Spleen (tissue), 11 donors: ENCODE results near the gene KLHL35. TPM values are rescaled to one million over a fixed set of nuclear protein-coding genes. Genes with fewer than 3 reads are reported as not detected.
A peak's percentile ranks its signal among the peaks of the same experiment; 100 is the strongest.

ENCODE experiments used
- DNase-seq: peaks from one replicate; pipeline ENCODE4 v3.0.0-alpha.2; 2020
- H3K27ac ChIP-seq, 8 donors: fragments of 200-600 bp; sonication (generic) in 7 of 8; 1 replicate in 4 of 8; 2 replicates in 4 of 8; pipeline versions ENCODE4 v1.5.0 to v1.8.0; 2016 to 2021; ENCODE audit warnings: inconsistent platforms in 4 of 8, mild to moderate bottlenecking in 4 of 8, moderate library complexity in 1 of 8
- H3K27me3 ChIP-seq, 7 donors: fragments of 200-600 bp; sonication (generic) in 6 of 7; replicated peaks in 1 of 7; 1 replicate in 4 of 7; 2 replicates in 3 of 7; pipeline versions ENCODE4 v1.5.0 to v1.8.0; 2016 to 2021; ENCODE audit warnings: inconsistent platforms in 3 of 7, mild to moderate bottlenecking in 1 of 7
- H3K36me3 ChIP-seq, 6 donors: fragments of 200-600 bp; sonication (generic) in 5 of 6; 1 replicate in 4 of 6; 2 replicates in 2 of 6; pipeline versions ENCODE4 v1.5.0 to v1.8.0; 2016 to 2021; ENCODE audit warnings: inconsistent platforms in 2 of 6
- H3K4me1 ChIP-seq, 6 donors: fragments of 200-600 bp; sonication (generic) in 5 of 6; 1 replicate in 3 of 6; 2 replicates in 3 of 6; pipeline versions ENCODE4 v1.5.0 to v1.8.0; 2016 to 2021; ENCODE audit warnings: inconsistent platforms in 3 of 6
- H3K4me3 ChIP-seq, 8 donors: fragments of 200-600 bp; sonication (generic) in 7 of 8; 1 replicate in 4 of 8; 2 replicates in 4 of 8; pipeline versions ENCODE4 v1.5.0 to v1.8.0; 2016 to 2021; ENCODE audit warnings: inconsistent platforms in 4 of 8, mild to moderate bottlenecking in 4 of 8, moderate library complexity in 2 of 8
- H3K9me3 ChIP-seq, 8 donors: fragments of 200-600 bp; sonication (generic) in 7 of 8; 1 replicate in 4 of 8; 2 replicates in 4 of 8; pipeline versions ENCODE4 v1.5.0 to v1.8.0; 2016 to 2021; ENCODE audit warnings: inconsistent platforms in 4 of 8
- CTCF ChIP-seq, 11 experiments: fragments of 200-600 bp in 7 of 11; fragments of 450-650 bp in 4 of 11; sonication (generic) in 4 of 11; IDR thresholded peaks in 8 of 11; conservative IDR thresholded peaks in 3 of 11; 1 replicate in 7 of 11; 2 replicates in 4 of 11; pipeline versions ENCODE4 v1.4.0 to v1.8.0; 2016 to 2021; ENCODE audit warnings: antibody characterized with exemption in 11 of 11, inconsistent platforms in 4 of 11, mild to moderate bottlenecking in 1 of 11
- POLR2A ChIP-seq, 3 donors: fragments of 450-650 bp; IDR thresholded peaks; one replicate each; pipeline ENCODE4 v1.5.1; 2017; ENCODE audit warnings: antibody characterized with exemption in 3 of 3, mild to moderate bottlenecking in 1 of 3
- POLR2AphosphoS5 ChIP-seq, 3 donors: sonication (generic); formaldehyde crosslinking; IDR thresholded peaks; one replicate each; pipeline ENCODE4 v1.5.1; 2017; ENCODE audit warnings: antibody characterized with exemption in 3 of 3
- WGBS, 5 donors: extraction: QIAGEN DNeasy Blood & Tissue Kit in 3 of 5; methylation state at CpG; one replicate each; pipeline versions ENCODE4 v1.1.5 to v1.1.7; 2013 to 2018; 5-methylcytosine and 5-hydroxymethylcytosine counted together
- intact Hi-C: fragments of 100-400 bp; cut with DNase I; formaldehyde crosslinking; loops from one replicate; pipeline ENCODE4 v1.15.0; 2023; ENCODE audit warnings: low total_unique reads
- polyA plus RNA-seq, 3 donors: library from polyadenylated mRNA; stranded (reverse); fragments of 200-250 nt; gene quantifications; one replicate each; pipeline ENCODE4 v1.2.1, GENCODE V29; 2013
- total RNA-seq, 7 donors: library from RNA; depleted of rRNA in 3 of 7; stranded (reverse); fragments of >200 nt in 3 of 7; fragmentation: NEBNext Ultra II Directional in 4 of 7; extraction: Animal tissue kit (Norgen Biotek cat#: 25700) in 4 of 7; gene quantifications; one replicate each; pipeline versions ENCODE4 v1.1.0 to v1.2.1, GENCODE V29; 2016 to 2021
- donor health status: healthy with polysubstance abuse.
- donor health status: DM: no; HTN: no; CAD: no; lungs with moderate emphysema.
- donor health status: DM: no; HTN: no; CAD: no.
- donor health status: Bipolar disorder and iron deficiency.
- donor health status: healthy.
- donor health status: DM: no; HTN: no; CAD: no.
- donor health status: DM: yes; HTN: yes; CAD: no.

Gene KLHL35
- total and polyA plus RNA-seq, 10 donors, result 0.19 to 3.8 (median 2.1) TPM

DNA sequence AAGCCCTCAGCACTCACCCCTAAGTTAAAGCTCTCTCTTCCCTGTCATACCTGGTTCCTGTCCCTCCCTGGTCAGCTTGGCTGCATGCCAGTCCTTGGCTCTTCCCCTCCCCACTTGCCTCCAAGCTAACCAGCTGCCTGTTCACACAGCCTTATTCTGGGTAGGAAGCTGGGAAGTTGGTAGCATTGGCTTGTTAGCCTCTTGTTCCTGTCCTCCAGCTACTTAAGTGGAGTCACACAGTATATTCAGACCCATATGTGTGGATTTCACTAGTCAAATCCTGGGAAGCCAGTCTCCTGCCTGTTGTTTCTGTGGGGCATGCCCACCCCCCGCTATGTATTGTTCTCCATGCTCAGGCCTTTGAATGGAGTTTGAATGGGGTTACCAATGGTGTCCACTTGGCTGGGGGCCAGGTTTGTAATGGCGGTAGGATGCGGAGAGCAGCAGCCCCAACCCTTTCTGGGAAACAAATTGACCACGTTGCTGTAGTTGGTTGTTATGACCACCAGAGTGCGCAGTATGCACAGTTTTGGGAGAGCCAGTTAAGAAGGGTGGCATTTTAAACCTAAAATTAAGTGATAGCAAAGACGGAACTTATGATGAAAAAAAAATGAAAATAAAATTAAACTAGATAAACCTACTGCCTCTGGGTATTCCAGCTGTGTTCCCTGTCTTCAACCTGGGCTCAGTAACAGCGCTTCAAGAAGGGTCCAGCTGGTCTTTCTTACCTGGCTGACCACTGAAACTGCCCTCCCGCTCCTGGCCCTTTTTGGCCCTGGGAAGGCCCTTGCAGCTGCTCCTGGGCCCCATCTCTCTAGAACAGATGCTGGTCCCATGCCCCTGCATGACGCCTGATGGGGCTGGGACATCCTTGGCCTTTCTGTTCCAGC lies 44.4 kb downstream of the KLHL35 start:
- WGBS, 5 donors, result 26 to 30% (median 29%) methylated on average over 9 of the region's 9 CpGs
- Histone ChIP-seq H3K27me3 (peaks cover 0 to 10% (median 0%) of the 10 kb centered on the region in 7 donors), H3K4me3 (no peak overlapping the region), H3K36me3 (no peaks in the 10 kb centered on the region), H3K4me1 (peaks cover 3 to 30% (median 22%) of the 10 kb centered on the region in 6 donors), H3K27ac (peak overlapping the region in 6 of 8 donors; percentile 47 to 77 (median 62)), H3K9me3 (no peaks in the 10 kb centered on the region)
- intact Hi-C loops, result no loop called here
- DNase-seq, result peak; percentile 83
- TF ChIP-seq POLR2A (IDR thresholded peaks at IDR 0.05) (no peak), CTCF (IDR thresholded peaks at IDR 0.05 in 8 of 11, conservative IDR thresholded peaks at IDR 0.05 in 3 of 11) (peak; percentile 80 to 90 (median 85)), POLR2AphosphoS5 (IDR thresholded peaks at IDR 0.05) (peak in 2 of 3 donors; percentile 43 to 50)

DNA sequence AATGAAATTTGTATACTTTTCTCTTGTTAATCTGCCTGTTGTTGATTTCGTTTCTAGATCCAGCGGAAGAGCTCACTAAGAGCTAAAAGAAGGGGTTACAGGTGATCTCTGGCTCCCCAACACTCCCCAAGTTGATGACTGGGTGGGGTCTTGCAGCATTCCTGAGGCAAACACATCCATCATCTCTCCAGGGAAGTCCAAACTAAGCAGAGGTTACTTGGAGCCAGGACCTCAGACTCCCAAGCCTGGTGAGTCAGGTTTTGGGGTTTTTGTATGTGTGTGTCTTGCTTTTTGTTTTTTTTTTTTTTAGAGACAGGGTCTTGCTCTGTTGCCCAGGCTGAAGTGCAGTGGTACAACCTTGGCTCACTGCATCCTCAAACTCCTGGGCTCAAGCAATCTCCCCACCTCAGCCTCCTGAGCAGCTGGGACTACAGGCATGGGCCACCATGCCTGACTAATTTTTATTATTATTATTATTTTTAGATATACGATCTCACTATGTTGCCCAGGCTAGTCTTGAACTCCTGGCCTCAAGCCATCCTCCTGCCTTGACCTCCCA lies 45.2 kb downstream of the KLHL35 start:
- intact Hi-C loops, result no loop called here
- TF ChIP-seq POLR2AphosphoS5 (IDR thresholded peaks at IDR 0.05) (no peak), CTCF (IDR thresholded peaks at IDR 0.05 in 8 of 11, conservative IDR thresholded peaks at IDR 0.05 in 3 of 11) (no peak), POLR2A (IDR thresholded peaks at IDR 0.05) (no peak)
- H3K9me3 ChIP-seq, result no peaks in the 10 kb centered on the region
- WGBS, 5 donors, result 63 to 84% (median 79%) methylated on average over 3 of the region's 3 CpGs
- H3K4me3 ChIP-seq, result no peak overlapping the region
- no peak for DNase-seq
- no peaks in the 10 kb centered on the region for H3K36me3 ChIP-seq
- H3K4me1 ChIP-seq, result peaks cover 3 to 36% (median 29%) of the 10 kb centered on the region in 6 donors
- peaks cover 0 to 10% (median 0%) of the 10 kb centered on the region in 7 donors for H3K27me3 ChIP-seq
- H3K27ac ChIP-seq, result peak overlapping the region in 5 of 8 donors; percentile 53 to 77 (median 64)

GRCh38 chr11:75386942-75387630 lies 45.9 kb downstream of the KLHL35 start:
- Histone ChIP-seq H3K4me1 (peaks cover 3 to 38% (median 29%) of the 10 kb centered on the region in 6 donors), H3K36me3 (no peaks in the 10 kb centered on the region), H3K27ac (no peak overlapping the region), H3K27me3 (peaks cover 0 to 10% (median 0%) of the 10 kb centered on the region in 7 donors), H3K9me3 (no peaks in the 10 kb centered on the region), H3K4me3 (no peak overlapping the region)
- TF ChIP-seq POLR2A (IDR thresholded peaks at IDR 0.05), result no peak
- no peak for TF ChIP-seq POLR2AphosphoS5 (IDR thresholded peaks at IDR 0.05)
- no peak for TF ChIP-seq CTCF (IDR thresholded peaks at IDR 0.05 in 8 of 11, conservative IDR thresholded peaks at IDR 0.05 in 3 of 11)
- intact Hi-C loops, result no loop called here
- DNase-seq, result no peak
- WGBS, 5 donors, result 74 to 87% (median 84%) methylated on average over 3 of the region's 3 CpGs
